ENCODE measurements around the gene LPP.

DNA sequence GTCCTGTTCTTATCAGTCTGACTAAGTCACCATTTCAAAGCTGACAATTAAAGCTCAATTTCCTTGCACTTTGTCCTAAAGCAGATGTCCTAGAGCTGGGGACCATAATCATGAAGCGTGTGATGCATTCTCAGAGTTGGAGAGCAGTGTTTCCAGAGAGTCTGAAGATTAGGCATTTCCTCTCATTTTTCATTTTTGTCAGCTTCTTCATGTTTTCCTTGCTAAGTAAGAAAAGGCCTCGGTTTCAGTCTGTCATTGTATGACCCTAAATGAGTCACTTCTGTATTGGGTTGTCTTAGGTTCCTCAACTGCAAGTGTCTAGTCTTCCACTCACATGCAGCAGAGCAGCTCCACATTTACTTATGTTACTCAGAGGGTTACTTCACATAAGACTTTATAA lies 760.6 kb downstream of the LPP start:
- TF ChIP-seq, protein P1, sequence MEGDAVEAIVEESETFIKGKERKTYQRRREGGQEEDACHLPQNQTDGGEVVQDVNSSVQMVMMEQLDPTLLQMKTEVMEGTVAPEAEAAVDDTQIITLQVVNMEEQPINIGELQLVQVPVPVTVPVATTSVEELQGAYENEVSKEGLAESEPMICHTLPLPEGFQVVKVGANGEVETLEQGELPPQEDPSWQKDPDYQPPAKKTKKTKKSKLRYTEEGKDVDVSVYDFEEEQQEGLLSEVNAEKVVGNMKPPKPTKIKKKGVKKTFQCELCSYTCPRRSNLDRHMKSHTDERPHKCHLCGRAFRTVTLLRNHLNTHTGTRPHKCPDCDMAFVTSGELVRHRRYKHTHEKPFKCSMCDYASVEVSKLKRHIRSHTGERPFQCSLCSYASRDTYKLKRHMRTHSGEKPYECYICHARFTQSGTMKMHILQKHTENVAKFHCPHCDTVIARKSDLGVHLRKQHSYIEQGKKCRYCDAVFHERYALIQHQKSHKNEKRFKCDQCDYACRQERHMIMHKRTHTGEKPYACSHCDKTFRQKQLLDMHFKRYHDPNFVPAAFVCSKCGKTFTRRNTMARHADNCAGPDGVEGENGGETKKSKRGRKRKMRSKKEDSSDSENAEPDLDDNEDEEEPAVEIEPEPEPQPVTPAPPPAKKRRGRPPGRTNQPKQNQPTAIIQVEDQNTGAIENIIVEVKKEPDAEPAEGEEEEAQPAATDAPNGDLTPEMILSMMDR (IDR thresholded peaks at IDR 0.05), result no peak
- TF ChIP-seq POLR2A (IDR thresholded peaks at IDR 0.05), result no peak

All from Peyer's patch (tissue), 4 donors.